Non-pigmented ciliary epithelial cell (primary cell): Measurements from ENCODE around the gene RYR2.
"Not testable (repeated sequence)": the region's sequence is repeated elsewhere in the genome, so short reads cannot be mapped to it uniquely, and the experiment has no call there.

ENCODE experiments used
- DNase-seq: peaks from one replicate; pipeline ENCODE4 v3.0.0-alpha.2; 2010; ENCODE audit warnings: low read depth

Gene RYR2

GRCh38 chr1:237267743-237268142, 225.8 kb downstream of the RYR2 start:
- DNase-seq = no peak

- no peak for DNase-seq
Observed at GRCh38 chr1:237269938-237270337, 228.0 kb downstream of the RYR2 start.

- no peak for DNase-seq
Observed at GRCh38 chr1:237270353-237270752, 228.4 kb downstream of the RYR2 start.

- not testable (repeated sequence) for DNase-seq
Observed at GRCh38 chr1:237277994-237278393, 236.0 kb downstream of the RYR2 start.

GRCh38 chr1:237279629-237280028, 237.6 kb downstream of the RYR2 start:
- DNase-seq = no peak

GRCh38 chr1:237281481-237281880, 239.5 kb downstream of the RYR2 start:
- DNase-seq = no peak

- no peak for DNase-seq
Observed at GRCh38 chr1:237282208-237282783, 240.3 kb downstream of the RYR2 start.

GRCh38 chr1:237287876-237288521, 246.0 kb downstream of the RYR2 start:
- no peak for DNase-seq

GRCh38 chr1:237293804-237294203, 251.8 kb downstream of the RYR2 start:
- no peak for DNase-seq

GRCh38 chr1:237296861-237297260, 254.9 kb downstream of the RYR2 start:
- no peak for DNase-seq

GRCh38 chr1:237300642-237301041, 258.7 kb downstream of the RYR2 start:
- DNase-seq = no peak

GRCh38 chr1:237303929-237304328, 261.9 kb downstream of the RYR2 start:
- DNase-seq = no peak

GRCh38 chr1:237306726-237307125, 264.7 kb downstream of the RYR2 start:
- DNase-seq = no peak

- DNase-seq = no peak
Observed at GRCh38 chr1:237309595-237310118, 267.7 kb downstream of the RYR2 start.

- no peak for DNase-seq
Observed at GRCh38 chr1:237316352-237316751, 274.4 kb downstream of the RYR2 start.

- DNase-seq = no peak
Observed at GRCh38 chr1:237318748-237319147, 276.8 kb downstream of the RYR2 start.

GRCh38 chr1:237320890-237321289, 278.9 kb downstream of the RYR2 start:
- DNase-seq = no peak

- DNase-seq = no peak
Observed at GRCh38 chr1:237324226-237324625, 282.2 kb downstream of the RYR2 start.

- DNase-seq = peak; percentile 13
Observed at GRCh38 chr1:237327061-237327460, 285.1 kb downstream of the RYR2 start.

GRCh38 chr1:237340892-237341291, 298.9 kb downstream of the RYR2 start:
- no peak for DNase-seq

- no peak for DNase-seq
Observed at GRCh38 chr1:237341391-237341790, 299.4 kb downstream of the RYR2 start.

GRCh38 chr1:237342730-237343129, 300.7 kb downstream of the RYR2 start:
- no peak for DNase-seq

GRCh38 chr1:237352747-237353146, 310.8 kb downstream of the RYR2 start:
- DNase-seq = no peak

GRCh38 chr1:237353918-237354317, 311.9 kb downstream of the RYR2 start:
- no peak for DNase-seq
